NCI-H1048 (cell line): ENCODE measurements around the gene IFNLR1.

Source experiments
- DNase-seq: peaks from one replicate; lab custom pipeline; 2025; lab: John Stamatoyannopoulos, UW

IFNLR1 gene

GRCh38 chr1:24119859-24120756, 67.0 kb downstream of the IFNLR1 start:
- no peak for DNase-seq

- DNase-seq: no peak
Measured at GRCh38 chr1:24119489-24119858, 67.6 kb downstream of the IFNLR1 start.

- no peak for DNase-seq
Measured at GRCh38 chr1:24118410-24119242, 68.5 kb downstream of the IFNLR1 start.

GRCh38 chr1:24117722-24118409, 69.2 kb downstream of the IFNLR1 start:
- DNase-seq: no peak

- no peak for DNase-seq
Measured at GRCh38 chr1:24117132-24117531, 70.0 kb downstream of the IFNLR1 start.

- no peak for DNase-seq
Measured at GRCh38 chr1:24114753-24115152, 72.3 kb downstream of the IFNLR1 start.

- no peak for DNase-seq
Measured at GRCh38 chr1:24113641-24114033, 73.5 kb downstream of the IFNLR1 start.

GRCh38 chr1:24111996-24112779, 74.9 kb downstream of the IFNLR1 start, which contains the start of gene MYOM3:
Gene MYOM3, minus strand, starts transcription at chr1:24112135. Its CDS starts 3,499 bp downstream, at chr1:24108636.
- no peak for DNase-seq

GRCh38 chr1:24111262-24111995, 75.7 kb downstream of the IFNLR1 start:
- DNase-seq: no peak

GRCh38 chr1:24110642-24111261, 76.3 kb downstream of the IFNLR1 start:
- DNase-seq: no peak

GRCh38 chr1:24109686-24110475, 77.2 kb downstream of the IFNLR1 start:
- no peak for DNase-seq

GRCh38 chr1:24109166-24109483, 78.0 kb downstream of the IFNLR1 start:
- no peak for DNase-seq

GRCh38 chr1:24108334-24109165, 78.5 kb downstream of the IFNLR1 start:
- no peak for DNase-seq

- DNase-seq: no peak
Measured at GRCh38 chr1:24107462-24108138, 79.5 kb downstream of the IFNLR1 start.

- no peak for DNase-seq
Measured at GRCh38 chr1:24105368-24106160, 81.5 kb downstream of the IFNLR1 start.

GRCh38 chr1:24104854-24105253, 82.2 kb downstream of the IFNLR1 start:
- DNase-seq: no peak
